ENCODE measurements around the gene NEURL3. TPM values are rescaled to one million over a fixed set of nuclear protein-coding genes. Genes with fewer than 3 reads are reported as not detected.

The NEURL3 gene
- total and polyA plus RNA-seq, 2 donors (not counting 1 experiment from before 2014, with no cell fraction given): not detected

- TF ChIP-seq EZH2 (IDR thresholded peaks at IDR 0.05; ENCODE audit: borderline replicate concordance, insufficient read depth, low read depth, low read length, poor library complexity, severe bottlenecking): no peak
- TF ChIP-seq CTCF (IDR thresholded peaks at IDR 0.05): no peak
- POLR2A ChIA-PET: interaction anchor here (1.0 kb wide), 1 partner anchor 10 kb away, joined by 3 read pairs; no protein-coding TSS in a partner anchor
- ATAC-seq (ENCODE audit: low read depth): no peak
These were observed 11.9 kb upstream of the NEURL3 start for GRCh38 chr2:96517079-96517478.

DNA sequence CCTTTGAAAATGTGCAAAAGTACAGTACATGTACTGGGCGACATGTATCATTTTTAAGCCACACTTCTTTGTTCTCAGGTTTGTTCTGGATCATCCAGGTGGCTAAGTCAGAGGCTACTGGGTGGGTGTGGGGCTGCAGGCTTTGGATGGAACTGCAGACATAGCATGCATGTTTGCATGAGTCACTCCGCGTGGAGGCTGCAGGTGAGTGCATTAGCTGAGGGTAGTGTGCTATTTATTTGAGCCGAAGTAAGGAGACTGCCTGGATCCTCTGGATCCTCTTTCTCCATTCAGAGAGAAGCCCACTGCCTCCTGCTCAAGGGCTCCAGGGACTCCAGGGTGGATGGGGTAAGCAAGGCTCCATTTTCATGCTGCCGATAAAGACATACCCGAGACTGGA is 9.4 kb upstream of the NEURL3 start:
- Histone ChIP-seq H2AFZ (ENCODE audit: insufficient read depth, low read depth, low read length, poor library complexity, severe bottlenecking) (no peak overlapping the region), H3K4me1 (ENCODE audit: control insufficient read depth in 2 of 2, insufficient read depth in 2 of 2, low read length in 2 of 2) (peaks cover 3 to 4% of the 10 kb centered on the region in 2 donors), H3K79me2 (ENCODE audit: control insufficient read depth, insufficient read depth, low read length) (no peaks in the 10 kb centered on the region), H4K20me1 (ENCODE audit: control insufficient read depth, insufficient read depth, low read length, poor library complexity, severe bottlenecking) (no peaks in the 10 kb centered on the region), H3K27me3 (replicated peaks in 1 of 4; ENCODE audit: control extremely low read depth in 1 of 4, control insufficient read depth in 3 of 4, insufficient read depth in 4 of 4, low read length in 3 of 4) (peaks cover 0 to 4% (median 0%) of the 10 kb centered on the region in 4 experiments), H3K4me2 (replicated peaks; ENCODE audit: low read depth, low read length, poor library complexity, severe bottlenecking) (no peak overlapping the region), H3K9ac (ENCODE audit: low read length) (no peak overlapping the region), H3K27ac (ENCODE audit: low read length in 2 of 2) (no peak overlapping the region), H3K36me3 (replicated peaks in 1 of 2; ENCODE audit: control extremely low read depth in 1 of 2, control insufficient read depth in 1 of 2, extremely low read depth in 1 of 2, insufficient read depth in 2 of 2, low read length in 1 of 2) (no peaks in the 10 kb centered on the region), H3K9me3 (ENCODE audit: control extremely low read depth in 1 of 3, control insufficient read depth in 2 of 3, insufficient read depth in 1 of 3, low read length in 2 of 3) (peaks cover 0 to 9% (median 5%) of the 10 kb centered on the region in 3 donors), H3K4me3 (ENCODE audit: control extremely low read depth in 1 of 5, extremely low read depth in 1 of 5, insufficient read depth in 1 of 5, low read depth in 2 of 5, low read length in 4 of 5) (no peak overlapping the region)
- WGBS (ENCODE audit: insufficient coverage): 100% methylated on average over 2 of the region's 6 CpGs
- POLR2A ChIA-PET: no interaction called here
- H3K27me3 Mint-ChIP-seq: peaks cover 10% of the 10 kb centered on the region
- DNase-seq (no peak), ATAC-seq (ENCODE audit: low read depth) (no peak)
- H3K9me3 Mint-ChIP-seq (ENCODE audit: insufficient read depth): peaks cover 3% of the 10 kb centered on the region
- H3K4me3 Mint-ChIP-seq: no peak overlapping the region
- TF ChIP-seq CTCF (IDR thresholded peaks at IDR 0.05) (no peak), EZH2 (IDR thresholded peaks at IDR 0.05; ENCODE audit: borderline replicate concordance, insufficient read depth, low read depth, low read length, poor library complexity, severe bottlenecking) (no peak)
- CTCF ChIA-PET: interaction anchor here (10.6 kb wide), 1 partner anchor 106 kb away, joined by 155 read pairs; no protein-coding TSS in a partner anchor
- H3K27ac Mint-ChIP-seq: no peak overlapping the region
- intact Hi-C loops (cut with micrococcal nuclease): no loop called here
- H3K4me1 Mint-ChIP-seq: peaks cover 4% of the 10 kb centered on the region

More at GRCh38 chr2:96517079-96517478, 11.9 kb upstream of the NEURL3 start:
- Mint-ChIP-seq H3K27ac (no peak overlapping the region), H3K9me3 (ENCODE audit: insufficient read depth) (peaks cover 3% of the 10 kb centered on the region), H3K4me1 (no peaks in the 10 kb centered on the region), H3K27me3 (no peaks in the 10 kb centered on the region), H3K4me3 (no peak overlapping the region)
- H3K4me3 ChIP-seq (ENCODE audit: control extremely low read depth in 1 of 5, extremely low read depth in 1 of 5, insufficient read depth in 1 of 5, low read depth in 2 of 5, low read length in 4 of 5): no peak overlapping the region
- no peak overlapping the region for H2AFZ ChIP-seq (ENCODE audit: insufficient read depth, low read depth, low read length, poor library complexity, severe bottlenecking)
- H3K4me2 ChIP-seq (replicated peaks; ENCODE audit: low read depth, low read length, poor library complexity, severe bottlenecking): no peak overlapping the region
- H3K79me2 ChIP-seq (ENCODE audit: control insufficient read depth, insufficient read depth, low read length): no peaks in the 10 kb centered on the region
- CTCF ChIA-PET: interaction anchor here (1.2 kb wide), 1 partner anchor 524 kb away, joined by 4 read pairs; no protein-coding TSS in a partner anchor
- no peaks in the 10 kb centered on the region for H4K20me1 ChIP-seq (ENCODE audit: control insufficient read depth, insufficient read depth, low read length, poor library complexity, severe bottlenecking)
- H3K4me1 ChIP-seq (ENCODE audit: control insufficient read depth in 2 of 2, insufficient read depth in 2 of 2, low read length in 2 of 2): no peaks in the 10 kb centered on the region
- H3K27me3 ChIP-seq (replicated peaks in 1 of 4; ENCODE audit: control extremely low read depth in 1 of 4, control insufficient read depth in 3 of 4, insufficient read depth in 4 of 4, low read length in 3 of 4): no peaks in the 10 kb centered on the region
- no peak overlapping the region for H3K27ac ChIP-seq (ENCODE audit: low read length in 2 of 2)
- peaks cover 0 to 9% (median 5%) of the 10 kb centered on the region in 3 donors for H3K9me3 ChIP-seq (ENCODE audit: control extremely low read depth in 1 of 3, control insufficient read depth in 2 of 3, insufficient read depth in 1 of 3, low read length in 2 of 3)
- H3K9ac ChIP-seq (ENCODE audit: low read length): no peak overlapping the region
- no peak for DNase-seq
- intact Hi-C loops (cut with micrococcal nuclease): no loop called here
- no peaks in the 10 kb centered on the region for H3K36me3 ChIP-seq (replicated peaks in 1 of 2; ENCODE audit: control extremely low read depth in 1 of 2, control insufficient read depth in 1 of 2, extremely low read depth in 1 of 2, insufficient read depth in 2 of 2, low read length in 1 of 2)
- WGBS (ENCODE audit: insufficient coverage): no CpG with 5 or more reads among the region's 1 CpG

Measured in B cell (primary cell).